WI38 (cell line): ENCODE data around the gene CHST13.

Experiments used
- H3K4me3 ChIP-seq: 2 replicates; pipeline ENCODE4 v1.5.1; 2011; ENCODE audit warnings: low read depth, mild to moderate bottlenecking, control low read depth, low read length
- TF ChIP-seq, protein P1 (sequence below): IDR thresholded peaks from 2 replicates; pipeline ENCODE4 v1.5.1; 2012; ENCODE audit warnings: low read depth, mild to moderate bottlenecking, control low read depth, low read length

Gene CHST13, protein sequence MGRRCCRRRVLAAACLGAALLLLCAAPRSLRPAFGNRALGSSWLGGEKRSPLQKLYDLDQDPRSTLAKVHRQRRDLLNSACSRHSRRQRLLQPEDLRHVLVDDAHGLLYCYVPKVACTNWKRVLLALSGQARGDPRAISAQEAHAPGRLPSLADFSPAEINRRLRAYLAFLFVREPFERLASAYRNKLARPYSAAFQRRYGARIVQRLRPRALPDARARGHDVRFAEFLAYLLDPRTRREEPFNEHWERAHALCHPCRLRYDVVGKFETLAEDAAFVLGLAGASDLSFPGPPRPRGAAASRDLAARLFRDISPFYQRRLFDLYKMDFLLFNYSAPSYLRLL

DNA sequence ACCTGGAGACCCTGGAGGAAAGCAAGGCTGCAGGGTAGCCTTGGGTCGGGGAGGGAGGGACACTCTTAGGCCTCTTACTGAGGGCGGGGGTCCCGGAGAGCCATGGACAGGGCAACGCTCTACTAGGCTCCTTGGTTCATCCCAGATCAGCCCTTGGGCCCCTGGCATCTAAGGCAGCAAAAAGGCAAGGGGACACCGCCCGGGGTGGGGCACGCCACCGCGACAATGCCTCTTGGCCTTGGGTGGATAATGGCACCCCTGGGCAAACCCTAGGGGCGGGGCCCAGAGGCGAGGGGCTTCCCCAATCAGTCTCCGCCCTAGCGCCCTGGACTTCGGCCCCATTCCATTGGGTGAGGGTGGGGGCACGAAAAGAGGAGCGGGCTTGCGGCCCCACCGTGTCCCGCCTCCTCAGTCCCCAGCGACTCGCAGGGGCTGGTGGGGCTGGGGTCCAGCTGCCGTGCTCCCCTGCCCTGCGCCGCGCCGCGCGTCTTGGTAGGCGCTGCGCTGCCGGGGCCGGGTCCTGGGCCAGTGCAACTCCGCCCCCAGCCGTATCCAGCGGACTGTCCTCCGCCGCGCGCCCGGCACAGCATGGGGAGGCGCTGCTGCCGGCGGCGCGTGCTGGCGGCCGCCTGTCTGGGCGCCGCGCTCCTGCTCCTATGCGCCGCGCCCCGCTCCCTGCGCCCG, at the start of gene CHST13:
CHST13 (plus strand) TSS at position 411 of the 684 bp plus-strand sequence; CDS start at position 589, 178 bp downstream.
- TF ChIP-seq, protein P1, sequence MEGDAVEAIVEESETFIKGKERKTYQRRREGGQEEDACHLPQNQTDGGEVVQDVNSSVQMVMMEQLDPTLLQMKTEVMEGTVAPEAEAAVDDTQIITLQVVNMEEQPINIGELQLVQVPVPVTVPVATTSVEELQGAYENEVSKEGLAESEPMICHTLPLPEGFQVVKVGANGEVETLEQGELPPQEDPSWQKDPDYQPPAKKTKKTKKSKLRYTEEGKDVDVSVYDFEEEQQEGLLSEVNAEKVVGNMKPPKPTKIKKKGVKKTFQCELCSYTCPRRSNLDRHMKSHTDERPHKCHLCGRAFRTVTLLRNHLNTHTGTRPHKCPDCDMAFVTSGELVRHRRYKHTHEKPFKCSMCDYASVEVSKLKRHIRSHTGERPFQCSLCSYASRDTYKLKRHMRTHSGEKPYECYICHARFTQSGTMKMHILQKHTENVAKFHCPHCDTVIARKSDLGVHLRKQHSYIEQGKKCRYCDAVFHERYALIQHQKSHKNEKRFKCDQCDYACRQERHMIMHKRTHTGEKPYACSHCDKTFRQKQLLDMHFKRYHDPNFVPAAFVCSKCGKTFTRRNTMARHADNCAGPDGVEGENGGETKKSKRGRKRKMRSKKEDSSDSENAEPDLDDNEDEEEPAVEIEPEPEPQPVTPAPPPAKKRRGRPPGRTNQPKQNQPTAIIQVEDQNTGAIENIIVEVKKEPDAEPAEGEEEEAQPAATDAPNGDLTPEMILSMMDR = no peak
- H3K4me3 ChIP-seq = peak within 1 kb of the TSS; percentile 39

DNA sequence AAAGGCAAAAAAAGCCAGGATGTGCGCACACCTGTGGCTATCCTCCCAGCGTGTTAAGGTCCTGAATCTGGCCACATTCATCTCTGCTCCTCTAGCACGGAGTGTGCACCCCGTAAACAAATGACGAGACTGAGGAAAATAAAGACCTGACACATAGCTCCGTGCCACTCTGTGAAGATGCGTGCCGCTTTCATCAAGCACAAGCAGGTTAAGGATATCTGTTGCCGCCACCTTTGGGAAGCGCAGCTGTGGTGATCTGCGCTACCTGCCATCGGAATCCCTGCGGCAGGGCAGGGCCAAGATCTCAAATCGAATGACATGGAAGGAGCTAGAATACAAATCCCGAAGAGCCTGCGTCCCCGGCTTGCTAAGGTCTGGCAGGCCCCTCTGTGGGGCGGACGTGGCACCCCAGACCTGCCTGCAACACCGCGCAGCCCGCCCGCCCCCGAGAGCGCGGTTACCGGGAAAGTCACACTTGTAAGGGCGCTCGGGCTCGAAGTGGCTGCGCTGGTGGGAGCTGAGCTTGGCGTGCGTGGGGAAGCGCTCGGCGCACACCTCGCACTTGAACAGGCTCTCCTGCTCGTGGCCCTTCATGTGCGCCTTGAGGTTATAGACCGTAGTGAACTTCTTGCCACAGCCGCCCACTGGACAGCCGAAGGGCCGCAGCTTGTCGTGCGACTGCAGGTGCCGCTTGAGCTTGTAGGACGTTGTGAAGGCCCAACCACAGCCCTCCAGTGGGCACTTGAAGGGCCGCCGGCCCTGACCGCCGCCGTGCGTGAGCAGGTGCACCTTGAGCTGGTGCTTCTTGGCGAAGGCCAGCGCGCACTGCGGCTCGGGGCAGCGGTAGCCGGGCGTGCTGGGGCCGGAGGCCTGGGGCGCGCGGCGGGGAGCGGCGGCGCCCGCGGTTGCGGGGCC, 49.2 kb upstream of the CHST13 start:
- TF ChIP-seq, protein P1 = no peak; the same call in 1 of the 2 replicates
- H3K4me3 ChIP-seq = peak overlapping the region; percentile 79

DNA sequence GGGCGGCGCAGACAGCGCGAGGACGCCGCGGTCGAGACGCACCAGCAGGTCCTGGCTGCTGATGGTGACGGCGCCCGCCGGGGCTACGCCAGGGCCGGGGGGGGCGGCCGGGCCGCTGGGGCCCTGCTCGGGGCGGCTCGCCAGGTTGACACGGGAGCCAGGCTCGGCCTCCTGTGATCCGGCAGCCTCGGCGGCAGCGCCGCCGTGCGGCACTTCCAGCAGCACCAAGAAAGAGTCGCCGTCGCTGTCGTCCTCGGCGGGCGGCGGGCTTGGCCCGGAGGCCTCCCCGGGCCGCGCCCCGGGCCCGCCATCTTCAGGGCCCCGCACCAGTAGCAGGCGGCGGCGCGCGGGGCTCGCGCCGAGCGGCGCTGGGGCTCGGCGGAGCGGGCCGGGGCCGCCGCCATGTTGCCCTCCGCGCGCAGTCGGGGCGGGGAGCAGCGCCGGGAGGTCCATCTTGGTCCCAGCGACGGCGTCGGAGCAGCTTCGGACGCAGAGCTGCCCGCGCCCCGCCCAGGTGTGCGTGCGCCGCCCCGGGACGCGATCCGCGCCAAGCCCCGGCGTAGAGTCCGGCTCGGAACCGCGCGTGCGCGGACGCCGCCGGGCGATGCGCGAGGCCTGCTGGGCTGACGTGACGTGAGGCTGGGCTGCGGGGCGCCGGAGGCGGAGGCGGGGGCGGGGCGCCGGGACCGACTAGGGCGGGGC, 48.4 kb upstream of the CHST13 start, which contains the start of gene ZXDC:
ZXDC (minus strand) TSS at position 479 of the 702 bp plus-strand sequence; CDS start at position 453, 26 bp downstream.
- TF ChIP-seq, protein P1 = peak; percentile 32; the same call in 1 of the 2 replicates
- H3K4me3 ChIP-seq = peak within 1 kb of the TSS; percentile 79

DNA sequence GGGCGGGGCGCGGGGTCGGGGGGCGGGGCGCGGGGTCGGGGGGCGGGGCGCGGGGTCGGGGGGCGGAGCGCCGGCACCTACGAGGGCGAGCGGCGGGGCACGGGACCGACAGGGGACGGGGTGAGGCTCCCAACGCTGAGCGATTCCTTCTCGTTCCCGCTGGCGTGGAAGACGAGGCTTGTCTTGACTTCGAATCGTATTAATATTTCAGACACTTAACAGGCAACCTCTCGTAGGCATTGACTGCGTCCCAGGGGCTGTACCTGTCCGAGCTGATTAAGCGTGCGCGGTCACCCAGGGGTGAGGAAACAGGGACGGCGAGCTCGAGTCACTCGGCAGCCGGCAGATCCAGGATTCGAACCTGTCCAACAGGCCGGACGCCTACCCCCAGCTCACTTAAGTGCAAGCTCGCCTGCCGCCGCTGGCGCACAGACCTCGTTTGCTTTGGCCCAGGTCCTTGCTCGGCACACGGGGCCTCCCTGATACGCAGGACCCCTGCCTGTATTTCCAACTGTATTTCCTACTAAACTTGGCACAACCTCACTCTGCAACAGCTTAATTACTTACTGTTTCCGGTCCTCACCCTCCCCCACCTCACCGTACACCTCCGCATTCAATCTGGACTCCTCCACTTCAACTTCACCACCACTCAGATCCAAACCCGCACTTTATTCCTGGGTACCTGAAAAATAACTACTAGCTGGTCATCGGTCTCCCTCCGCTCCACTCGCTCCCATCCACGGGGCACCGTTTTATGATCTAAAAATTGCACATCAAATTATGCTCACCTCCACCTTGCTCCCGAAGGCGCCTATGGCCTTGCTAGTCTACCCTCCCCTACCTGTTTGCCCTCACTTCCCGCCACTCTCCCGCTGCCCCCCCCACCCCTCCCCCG, 47.5 kb upstream of the CHST13 start:
- TF ChIP-seq, protein P1 = no peak
- peak overlapping the region; percentile 67 for H3K4me3 ChIP-seq

DNA sequence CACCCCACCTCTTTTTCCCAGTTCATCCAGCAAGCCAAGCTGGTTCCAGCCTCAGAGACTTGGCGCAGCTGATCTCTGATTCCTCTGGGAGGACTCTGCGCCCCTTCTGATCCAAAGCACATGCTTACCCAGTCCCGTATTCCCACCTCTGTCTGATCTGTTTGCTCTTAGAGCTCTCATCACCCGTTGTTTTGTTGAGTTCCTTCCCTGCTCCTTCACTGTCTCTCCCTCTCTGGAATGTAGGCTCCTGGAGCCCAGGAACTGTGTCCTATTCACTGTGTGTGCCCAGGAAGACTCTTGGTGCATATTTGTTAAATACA, 46.9 kb upstream of the CHST13 start:
- H3K4me3 ChIP-seq = no peak overlapping the region
- TF ChIP-seq, protein P1 = no peak

DNA sequence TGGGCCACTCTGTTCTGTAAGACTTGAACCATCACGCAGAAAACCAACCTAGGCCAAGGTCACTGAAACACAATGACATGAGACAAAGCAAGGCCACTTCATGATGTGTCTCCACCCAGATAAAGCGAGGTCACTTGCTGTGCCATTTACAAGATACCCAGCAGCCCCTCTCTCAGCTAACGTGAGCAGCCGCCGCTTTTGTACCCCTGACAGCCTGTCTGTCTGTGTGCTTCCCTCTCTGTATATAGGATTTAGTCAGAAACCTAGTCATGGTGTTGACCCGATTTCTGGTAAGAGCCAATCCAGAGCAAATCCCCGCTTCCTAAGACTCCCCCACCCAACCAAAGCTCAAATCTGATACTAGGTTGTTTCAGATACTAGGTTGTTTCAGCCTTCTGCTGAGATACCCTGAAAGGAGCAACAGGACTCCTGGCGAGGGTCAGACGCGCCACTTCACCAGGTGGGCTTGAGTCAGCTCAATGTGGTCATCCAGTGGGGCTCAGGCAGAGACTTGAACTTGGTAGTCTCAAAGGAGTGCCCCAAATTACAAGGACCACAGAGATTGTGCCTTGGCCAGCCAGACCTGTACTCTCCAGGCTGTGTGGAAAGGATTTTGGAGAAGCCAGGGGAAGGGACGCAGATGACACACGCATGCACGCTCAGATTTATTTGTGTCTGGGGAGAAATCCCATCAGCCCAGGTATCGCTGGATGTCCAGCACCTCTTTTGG, 45.2 kb upstream of the CHST13 start:
- TF ChIP-seq, protein P1 = no peak
- H3K4me3 ChIP-seq = no peak overlapping the region
